Stimulated activated CD4-positive, alpha-beta T cell treated with anti-CD3 and anti-CD28 coated beads, Interleukin-1b, Interleukin-23, amount 100 ng/mL, for 24 hours (primary cell): ENCODE results near the gene DCX.

Experiments
- DNase-seq, 4 experiments: peaks; one replicate each; pipeline ENCODE4 v3.0.0-alpha.2; 2020; ENCODE audit warnings: low read depth in 4 of 4, low spot score in 1 of 4

Gene DCX

DNA sequence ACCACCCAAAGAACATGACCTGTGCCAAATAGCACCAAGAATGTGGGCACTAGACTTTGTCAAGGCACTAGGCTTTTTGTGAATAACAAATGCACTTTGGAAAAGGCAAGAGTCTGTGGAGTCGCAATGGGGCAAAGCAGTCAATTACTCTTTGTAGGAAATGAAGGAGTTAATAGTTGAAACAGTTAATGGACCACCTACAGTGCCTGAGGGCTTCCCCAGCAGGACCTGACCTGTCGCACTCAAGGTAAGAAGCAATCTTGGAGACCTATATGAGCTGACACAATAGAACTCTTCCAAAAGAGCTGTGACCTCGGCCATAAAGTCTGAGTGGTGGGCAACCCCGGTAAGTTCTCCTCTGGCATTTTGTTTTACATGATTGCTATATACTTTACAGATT is 92.5 kb downstream of the DCX start:
- DNase-seq: no peak

DNA sequence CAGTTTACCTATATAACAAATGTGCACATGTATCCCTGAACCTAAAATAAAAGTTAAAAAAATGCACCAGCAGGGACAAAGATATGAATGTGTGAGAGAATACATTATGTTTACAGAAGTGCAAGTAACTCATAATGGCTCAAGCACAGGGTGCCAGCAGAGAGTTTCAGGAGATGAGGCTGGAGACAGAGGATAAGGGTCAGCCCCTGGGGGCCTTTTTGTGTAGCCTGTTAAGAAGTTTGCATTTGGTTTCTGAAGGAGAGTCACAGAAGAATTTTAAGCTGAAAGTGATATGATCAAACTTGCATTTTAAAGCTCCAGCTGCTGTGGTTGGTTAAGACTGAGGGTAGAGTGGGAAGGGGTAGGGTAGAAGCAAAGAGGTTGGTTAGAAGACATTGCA is 93.1 kb downstream of the DCX start:
- DNase-seq: no peak

DNA sequence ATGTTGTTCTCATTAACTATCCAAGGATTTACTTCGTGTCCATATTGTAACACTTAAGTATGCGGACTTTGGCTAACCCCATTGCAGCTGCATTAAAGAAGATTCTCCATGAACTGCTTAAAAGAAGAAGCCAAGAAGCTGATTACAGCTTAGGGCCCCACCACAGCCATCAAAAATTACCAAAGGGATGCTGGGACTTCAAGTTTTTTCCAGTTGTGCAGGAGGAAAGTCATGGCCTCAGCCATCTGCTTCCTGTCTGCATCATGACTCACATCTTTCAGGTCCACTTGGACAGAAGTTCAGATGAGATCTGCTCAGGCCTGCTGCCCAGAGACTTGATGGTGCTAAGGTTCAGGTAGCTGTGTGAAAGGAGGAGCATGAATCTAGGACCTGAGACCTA is 102.9 kb downstream of the DCX start:
- no peak for DNase-seq

- DNase-seq: no peak
These were observed 104.0 kb downstream of the DCX start for GRCh38 chrX:111308039-111308438.

GRCh38 chrX:111302284-111302683 is 109.7 kb downstream of the DCX start:
- DNase-seq: no peak

DNA sequence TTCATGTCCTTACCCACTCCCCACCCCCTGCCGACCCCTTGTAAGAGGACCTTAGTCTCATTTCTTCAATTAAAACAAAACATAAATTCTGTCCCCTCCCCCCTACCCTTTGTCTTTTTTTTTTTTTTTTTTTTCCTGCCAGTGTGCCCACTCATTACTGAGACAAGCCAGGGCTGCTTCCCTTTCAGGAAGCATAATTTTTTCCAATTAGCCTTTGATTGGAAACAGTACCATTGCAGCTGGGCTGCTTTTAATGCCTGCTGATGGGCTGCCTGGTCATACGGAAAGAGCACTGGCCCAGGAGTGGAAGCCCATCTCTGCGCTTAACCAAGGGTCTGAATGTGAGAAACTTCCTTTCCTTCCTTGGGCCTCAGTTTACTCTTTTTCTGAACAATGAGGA is 123.2 kb downstream of the DCX start:
- DNase-seq: no peak

- no peak for DNase-seq
These were observed 127.2 kb downstream of the DCX start for GRCh38 chrX:111284631-111285293.

GRCh38 chrX:111283446-111283845 is 128.5 kb downstream of the DCX start:
- no peak for DNase-seq

DNA sequence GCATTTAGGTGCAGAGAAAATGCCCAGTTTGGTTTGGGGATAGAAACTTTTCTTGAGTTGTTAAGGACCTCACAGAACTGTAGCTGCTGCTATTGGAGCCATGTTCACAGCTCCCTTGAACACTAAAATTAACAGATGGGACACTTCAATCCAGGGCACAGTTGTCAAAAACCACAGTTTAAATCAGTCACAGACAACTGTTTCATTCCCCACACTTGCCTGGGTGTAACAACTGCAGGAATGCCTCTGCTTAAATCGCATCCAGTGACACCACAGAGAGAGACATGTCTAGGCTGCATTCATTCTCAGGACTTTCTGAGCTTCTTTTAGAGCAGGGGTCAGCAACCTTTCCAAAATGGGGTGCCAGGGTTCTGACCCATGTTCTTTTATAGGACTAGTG is 129.0 kb downstream of the DCX start:
- DNase-seq: no peak

GRCh38 chrX:111282139-111282538 is 129.9 kb downstream of the DCX start:
- DNase-seq: no peak

- no peak for DNase-seq
These were observed 141.7 kb downstream of the DCX start, which contains the start of gene CAPN6 for GRCh38 chrX:111270339-111270738. Gene CAPN6 (minus strand): TSS chrX:111270483. CDS start chrX:111263936, 6,547 bp downstream.

DNA sequence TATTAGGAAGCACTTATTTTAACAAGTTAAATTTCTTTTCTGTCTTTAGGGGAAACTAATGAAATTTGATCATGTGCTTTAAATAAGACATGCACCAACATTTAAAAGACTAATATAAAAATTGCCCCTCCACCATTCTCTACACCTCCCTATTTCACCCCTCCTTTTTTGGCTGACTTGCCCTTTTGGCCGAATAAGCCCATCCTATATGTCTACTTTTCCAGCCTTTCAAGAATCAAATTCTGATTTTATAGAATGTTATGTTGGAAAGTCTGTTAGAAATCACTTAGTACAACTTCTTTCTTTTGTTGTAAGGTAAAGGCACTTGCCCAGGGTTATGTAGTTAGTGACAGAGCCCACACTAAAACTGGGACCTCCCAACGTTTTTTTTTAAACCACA is 143.5 kb downstream of the DCX start:
- no peak for DNase-seq

- no peak for DNase-seq
These were observed 146.5 kb downstream of the DCX start for GRCh38 chrX:111265486-111265885.

DNA sequence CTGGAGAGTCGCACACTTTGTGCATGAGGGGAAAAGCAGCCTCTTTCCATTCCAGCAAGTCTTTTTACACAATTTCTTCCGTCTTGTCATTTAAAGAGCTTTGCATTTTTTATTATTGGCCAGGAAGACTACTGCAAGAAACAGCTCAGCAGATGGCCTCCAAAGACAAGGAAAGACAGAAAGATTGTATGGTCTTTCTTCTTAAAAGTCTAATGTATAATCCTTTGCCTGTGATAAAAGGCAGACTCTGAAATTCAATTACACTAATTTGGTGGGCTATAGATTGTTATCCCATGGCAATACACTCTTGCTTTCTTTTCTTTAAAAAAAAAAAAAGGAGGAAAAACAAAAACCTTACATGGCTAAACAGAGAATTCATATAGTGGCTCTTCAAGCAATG is 147.6 kb downstream of the DCX start:
- no peak for DNase-seq

DNA sequence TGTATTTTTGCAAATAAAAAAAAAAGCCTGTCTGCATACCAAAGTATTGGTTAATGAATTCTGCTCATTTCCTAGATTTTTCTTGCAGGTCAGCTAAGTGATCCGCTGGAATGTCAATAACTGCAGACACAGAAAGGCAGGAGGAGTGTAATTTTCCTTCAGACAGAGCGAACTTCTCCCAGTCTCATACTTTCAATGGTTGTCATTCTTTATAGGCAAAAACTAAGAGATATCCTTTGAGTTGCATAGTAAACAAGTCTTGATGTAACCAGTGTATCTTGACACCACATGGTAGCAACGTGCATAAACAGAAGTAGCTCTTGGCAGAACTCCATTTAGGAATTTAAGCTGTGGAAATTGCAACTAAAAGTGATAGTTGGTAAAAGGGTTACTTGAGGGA is 149.9 kb downstream of the DCX start:
- no peak for DNase-seq

DNA sequence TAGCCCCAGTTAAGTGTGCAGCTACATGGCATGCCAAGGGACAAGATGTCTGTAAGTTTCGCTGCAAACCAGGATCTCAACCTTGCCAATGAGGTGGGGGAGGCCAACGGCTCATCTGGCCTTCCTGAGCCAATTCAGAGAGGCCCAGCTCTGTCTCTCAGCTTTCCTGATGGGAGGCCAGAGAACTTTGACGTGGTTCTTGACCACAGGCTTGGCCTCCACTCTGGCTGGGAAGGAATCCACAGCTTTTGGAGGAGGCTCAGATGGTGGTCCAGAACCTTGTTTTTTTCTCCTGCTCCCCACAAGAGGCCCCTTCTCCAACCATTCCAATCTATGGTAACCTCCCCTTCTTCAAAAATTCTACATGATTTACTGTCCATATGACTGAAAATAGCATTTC is 151.5 kb downstream of the DCX start:
- no peak for DNase-seq

DNA sequence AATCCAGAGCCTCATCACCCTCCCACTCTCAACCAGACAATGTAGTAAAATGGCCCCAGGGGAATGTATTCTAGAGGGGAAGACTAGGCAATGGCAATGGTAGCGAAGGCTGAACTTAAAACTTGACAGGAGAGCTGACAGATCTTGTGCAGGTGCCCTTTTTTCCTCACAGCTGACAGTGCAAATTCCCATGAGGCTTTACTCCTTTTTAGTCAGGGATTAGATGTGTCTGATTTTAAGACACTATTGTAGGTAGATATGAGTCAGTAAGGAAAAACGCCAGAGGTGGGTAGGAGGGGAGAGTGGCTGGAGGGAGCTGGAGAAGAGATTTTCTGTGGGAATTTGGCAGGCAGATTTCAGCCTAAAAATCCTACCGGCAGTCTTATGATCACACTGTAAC is 152.4 kb downstream of the DCX start:
- no peak for DNase-seq

GRCh38 chrX:111257733-111258132 is 154.3 kb downstream of the DCX start:
- no peak for DNase-seq

DNA sequence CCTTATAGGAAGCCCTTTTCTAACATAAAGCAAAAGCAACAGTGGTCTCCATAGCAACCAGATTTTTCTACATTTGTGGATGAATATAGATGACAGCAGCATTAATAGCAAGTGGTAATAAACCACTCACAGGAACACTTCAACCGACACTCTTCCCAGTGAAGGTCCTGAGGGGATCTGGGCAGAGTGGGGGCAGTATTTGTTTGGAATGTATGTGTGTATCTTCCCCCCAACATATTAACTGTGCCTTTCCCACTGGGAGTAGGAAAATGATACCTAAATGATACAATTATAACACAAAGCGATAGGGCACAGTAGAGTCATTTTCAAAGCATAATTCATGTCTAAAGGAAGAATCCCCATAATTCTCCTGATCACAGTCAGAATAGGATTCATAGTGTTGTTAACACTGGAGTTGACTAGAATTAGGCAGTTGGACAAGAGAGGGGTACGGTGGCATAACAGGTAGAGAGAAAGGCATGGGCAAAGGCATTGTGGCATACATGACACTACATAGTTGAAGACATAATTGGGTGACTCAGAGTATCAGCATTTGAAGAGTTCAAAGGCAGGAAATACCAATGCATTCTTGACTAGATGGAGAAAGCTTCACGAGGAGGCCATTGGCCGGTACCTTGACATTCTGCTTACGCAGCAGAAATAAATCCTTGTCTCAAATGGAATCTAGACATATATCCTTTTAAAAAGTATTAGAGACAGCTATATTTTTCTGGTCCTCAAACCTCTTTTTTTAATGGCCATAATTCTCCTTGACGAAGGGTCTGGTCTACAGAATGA is 156.9 kb downstream of the DCX start:
- no peak for DNase-seq

DNA sequence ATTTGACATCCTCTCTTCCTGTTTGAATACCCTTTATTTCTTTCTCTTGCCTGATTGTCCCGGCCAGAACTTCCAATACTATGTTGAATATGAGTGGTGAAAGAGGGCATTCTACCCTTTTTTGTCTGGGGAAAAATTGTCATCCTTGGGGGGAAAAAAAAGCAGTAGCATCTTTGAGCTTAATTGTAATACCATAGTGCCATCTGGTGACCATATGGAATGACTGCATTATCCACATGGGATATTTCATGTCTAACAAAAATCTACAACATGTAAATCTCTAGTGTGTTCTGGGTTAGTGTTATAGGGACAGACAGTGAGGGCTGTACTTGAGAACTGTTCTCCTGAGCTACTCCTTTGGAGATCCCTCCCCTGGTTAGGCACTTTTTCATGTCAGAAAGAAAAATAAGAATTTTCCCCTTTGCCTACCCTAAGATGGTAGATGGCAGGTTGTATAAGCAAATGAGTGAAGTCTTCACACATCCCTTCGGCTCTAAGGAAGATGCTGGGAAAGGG is 167.7 kb downstream of the DCX start:
- no peak for DNase-seq
